T follicular helper cell (primary cell): ENCODE data around the gene ATM.

Source experiments
- DNase-seq: peaks from one replicate; pipeline ENCODE4 v3.0.0-alpha.2; 2020; ENCODE audit warnings: low read depth
- total RNA-seq, 2 experiments: gene quantifications; one replicate each; lab custom pipeline; 2026; lab: John Stamatoyannopoulos, UW

ATM gene, protein sequence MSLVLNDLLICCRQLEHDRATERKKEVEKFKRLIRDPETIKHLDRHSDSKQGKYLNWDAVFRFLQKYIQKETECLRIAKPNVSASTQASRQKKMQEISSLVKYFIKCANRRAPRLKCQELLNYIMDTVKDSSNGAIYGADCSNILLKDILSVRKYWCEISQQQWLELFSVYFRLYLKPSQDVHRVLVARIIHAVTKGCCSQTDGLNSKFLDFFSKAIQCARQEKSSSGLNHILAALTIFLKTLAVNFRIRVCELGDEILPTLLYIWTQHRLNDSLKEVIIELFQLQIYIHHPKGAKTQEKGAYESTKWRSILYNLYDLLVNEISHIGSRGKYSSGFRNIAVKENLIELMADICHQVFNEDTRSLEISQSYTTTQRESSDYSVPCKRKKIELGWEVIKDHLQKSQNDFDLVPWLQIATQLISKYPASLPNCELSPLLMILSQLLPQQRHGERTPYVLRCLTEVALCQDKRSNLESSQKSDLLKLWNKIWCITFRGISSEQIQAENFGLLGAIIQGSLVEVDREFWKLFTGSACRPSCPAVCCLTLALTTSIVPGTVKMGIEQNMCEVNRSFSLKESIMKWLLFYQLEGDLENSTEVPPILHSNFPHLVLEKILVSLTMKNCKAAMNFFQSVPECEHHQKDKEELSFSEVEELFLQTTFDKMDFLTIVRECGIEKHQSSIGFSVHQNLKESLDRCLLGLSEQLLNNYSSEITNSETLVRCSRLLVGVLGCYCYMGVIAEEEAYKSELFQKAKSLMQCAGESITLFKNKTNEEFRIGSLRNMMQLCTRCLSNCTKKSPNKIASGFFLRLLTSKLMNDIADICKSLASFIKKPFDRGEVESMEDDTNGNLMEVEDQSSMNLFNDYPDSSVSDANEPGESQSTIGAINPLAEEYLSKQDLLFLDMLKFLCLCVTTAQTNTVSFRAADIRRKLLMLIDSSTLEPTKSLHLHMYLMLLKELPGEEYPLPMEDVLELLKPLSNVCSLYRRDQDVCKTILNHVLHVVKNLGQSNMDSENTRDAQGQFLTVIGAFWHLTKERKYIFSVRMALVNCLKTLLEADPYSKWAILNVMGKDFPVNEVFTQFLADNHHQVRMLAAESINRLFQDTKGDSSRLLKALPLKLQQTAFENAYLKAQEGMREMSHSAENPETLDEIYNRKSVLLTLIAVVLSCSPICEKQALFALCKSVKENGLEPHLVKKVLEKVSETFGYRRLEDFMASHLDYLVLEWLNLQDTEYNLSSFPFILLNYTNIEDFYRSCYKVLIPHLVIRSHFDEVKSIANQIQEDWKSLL (N-terminal part only)
- 139 to 1,027 reads per million in 2 experiments for total RNA-seq

- DNase-seq: peak; percentile 98
These were observed at the start of gene ATM, which contains the start of gene NPAT for GRCh38 chr11:108222574-108223347. Gene ATM (plus strand): TSS chr11:108223067. CDS start chr11:108227625, 4,558 bp downstream. Gene NPAT (minus strand): TSS chr11:108222638. CDS start chr11:108222536, 102 bp downstream.

DNA sequence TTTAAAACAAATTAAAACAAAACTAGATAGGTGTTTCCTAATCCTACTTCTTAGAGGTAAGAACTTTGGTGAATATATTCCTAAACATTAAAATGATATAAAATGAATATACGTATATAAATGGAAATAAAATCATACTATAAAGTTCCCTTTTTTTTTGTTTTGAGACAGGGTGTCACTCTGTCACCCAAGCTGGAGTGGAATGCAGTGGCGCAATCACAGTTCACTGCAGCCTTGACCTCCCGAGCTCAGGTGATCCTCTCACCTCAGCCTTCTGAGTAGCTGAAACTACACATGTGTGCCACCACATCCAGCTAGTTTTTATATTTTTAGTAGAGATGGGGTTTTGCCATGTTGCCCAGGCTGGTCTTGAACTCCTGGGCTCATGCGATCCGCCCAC is 45.3 kb upstream of the ATM start:
- DNase-seq: no peak

DNA sequence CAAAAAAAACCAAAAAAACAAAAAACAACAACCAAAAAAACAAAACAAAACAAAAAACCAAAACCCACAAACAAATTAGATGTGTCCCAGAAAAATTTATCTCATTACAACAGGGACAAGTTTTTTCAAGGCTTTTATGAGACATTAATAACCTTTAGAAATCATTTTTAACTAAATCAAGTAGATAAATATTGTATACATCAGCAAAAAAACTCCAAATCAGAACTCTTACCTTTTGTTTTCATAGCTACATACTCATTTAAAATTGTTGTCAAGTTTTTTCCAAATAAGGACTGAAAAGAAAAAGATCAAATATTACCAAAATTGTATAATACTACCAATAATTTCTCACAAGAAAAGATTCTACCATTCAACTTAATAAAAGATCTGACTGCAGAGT is 29.1 kb upstream of the ATM start:
- no peak for DNase-seq

DNA sequence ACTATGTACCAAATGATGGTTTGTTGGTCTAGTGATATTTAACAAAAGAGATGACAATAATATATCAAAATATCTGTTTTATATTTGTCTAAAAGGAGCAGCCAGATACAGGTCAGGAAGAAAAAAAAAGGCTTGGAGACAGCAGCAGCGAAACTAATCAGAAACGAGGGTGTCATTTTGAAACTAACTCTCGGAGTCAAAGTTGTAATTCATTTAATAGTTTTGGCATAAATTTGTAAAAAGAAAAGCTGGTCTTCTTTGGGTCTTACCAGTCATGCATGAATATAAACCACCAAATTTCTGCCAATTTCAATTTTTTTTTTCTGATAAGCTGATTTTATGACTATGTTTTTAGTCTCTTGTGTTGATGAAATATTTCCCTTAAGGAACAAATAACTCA is 26.0 kb upstream of the ATM start:
- DNase-seq: no peak

DNA sequence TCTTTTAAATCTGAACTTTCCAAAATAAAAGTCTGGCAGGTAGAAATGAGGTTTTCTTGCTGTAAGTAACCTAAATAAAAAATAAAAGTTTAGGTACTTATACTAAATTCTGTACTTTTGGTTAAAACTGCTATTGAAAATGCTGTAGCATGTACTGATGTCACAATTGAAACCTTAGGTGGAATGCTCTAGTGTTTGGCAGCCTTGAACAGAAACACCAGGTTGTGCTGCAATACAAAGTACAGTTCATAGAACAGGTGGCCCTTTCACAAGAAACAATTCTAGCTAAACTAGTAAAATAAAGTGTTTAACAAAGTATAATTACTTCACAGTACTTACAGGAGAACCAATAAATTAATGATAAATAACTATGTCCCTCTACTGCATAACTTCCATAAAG is 25.5 kb upstream of the ATM start:
- DNase-seq: no peak

DNA sequence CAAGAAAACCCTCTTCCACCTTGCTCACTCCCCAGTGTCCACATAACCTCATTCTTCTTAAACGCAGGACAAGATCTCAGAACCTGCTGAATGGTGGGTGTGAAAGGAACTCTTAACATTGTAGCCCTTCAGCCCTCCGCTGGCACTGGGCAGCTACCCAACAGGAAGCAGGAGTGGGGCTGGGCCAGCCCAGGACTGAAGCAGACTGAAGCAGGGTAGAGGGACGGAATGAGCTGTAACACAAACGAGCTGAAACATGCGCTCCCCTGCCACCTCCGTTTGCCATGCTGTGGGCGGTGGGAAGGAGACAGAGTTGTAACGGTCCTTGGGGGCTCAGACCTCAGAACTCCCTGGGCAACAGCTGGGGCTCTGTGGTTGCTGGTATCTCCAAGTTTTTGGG is 24.0 kb upstream of the ATM start:
- no peak for DNase-seq

- peak; percentile 8 for DNase-seq
These were observed 23.2 kb upstream of the ATM start for GRCh38 chr11:108199446-108200321.

- no peak for DNase-seq
These were observed 19.8 kb upstream of the ATM start for GRCh38 chr11:108203075-108203474.

GRCh38 chr11:108204376-108204775 is 18.5 kb upstream of the ATM start:
- DNase-seq: no peak

DNA sequence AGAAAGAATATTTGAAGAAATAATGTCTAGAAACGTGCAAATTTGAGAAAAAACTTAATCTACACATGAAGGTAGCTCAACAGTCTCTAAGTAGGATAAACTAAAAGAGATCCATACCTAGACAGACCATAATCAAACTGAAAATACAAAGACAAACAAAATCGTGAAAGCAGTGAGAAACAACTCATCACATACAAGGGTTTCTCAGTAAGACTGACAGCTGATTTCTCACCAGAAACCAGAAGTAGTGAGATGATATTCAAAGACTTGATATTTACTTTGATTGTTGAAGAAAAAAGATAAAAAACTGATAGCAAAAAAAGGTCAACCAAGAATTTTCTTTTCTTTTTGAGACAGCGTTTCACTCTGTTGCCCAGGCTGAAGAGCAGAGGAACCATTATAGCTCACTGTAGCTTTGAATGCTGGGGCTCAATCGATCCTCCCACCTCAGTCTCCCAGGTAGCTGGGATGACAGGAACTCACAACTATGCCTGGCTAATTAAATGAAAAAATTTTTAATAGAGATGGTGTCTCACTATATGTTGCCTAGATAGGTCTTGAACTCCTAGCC is 17.9 kb upstream of the ATM start:
- no peak for DNase-seq

- no peak for DNase-seq
These were observed 16.7 kb upstream of the ATM start for GRCh38 chr11:108206171-108206570.

DNA sequence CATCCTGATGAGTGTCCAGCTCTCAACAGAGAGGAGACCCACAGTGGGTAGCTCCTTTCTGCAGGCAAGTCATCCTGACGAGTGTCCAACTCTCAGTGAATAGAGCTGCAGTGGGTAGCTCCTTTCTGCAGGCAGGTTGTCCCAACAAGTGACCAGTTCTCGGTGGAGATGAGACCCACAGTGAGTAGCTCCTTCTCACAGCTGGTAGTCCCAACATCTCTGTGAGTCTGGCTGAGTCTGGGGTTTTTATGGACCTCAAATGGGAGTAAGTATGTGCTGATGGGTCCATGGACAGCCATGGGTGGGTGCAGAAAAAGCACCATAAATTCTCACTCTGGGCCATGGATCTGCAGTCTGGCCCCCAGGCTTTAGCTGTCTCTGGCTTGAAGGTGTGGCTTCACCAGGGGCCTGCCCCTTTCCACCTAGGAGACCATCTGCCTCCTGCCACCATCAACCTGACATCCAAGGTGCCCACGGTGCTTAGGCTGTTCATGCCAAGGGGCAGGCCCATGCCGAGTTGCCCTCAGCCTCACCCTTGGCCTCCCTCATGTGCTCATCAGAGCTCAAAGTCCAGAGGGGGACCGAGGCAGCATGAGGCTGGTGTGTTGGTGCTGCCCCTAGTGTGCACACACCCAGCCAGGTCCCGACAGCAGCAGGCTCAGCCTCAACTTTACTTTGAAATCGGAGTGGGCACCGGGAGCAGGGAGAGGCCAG is 15.7 kb upstream of the ATM start:
- no peak for DNase-seq

- DNase-seq: no peak
These were observed 15.2 kb upstream of the ATM start for GRCh38 chr11:108207683-108208060.

DNA sequence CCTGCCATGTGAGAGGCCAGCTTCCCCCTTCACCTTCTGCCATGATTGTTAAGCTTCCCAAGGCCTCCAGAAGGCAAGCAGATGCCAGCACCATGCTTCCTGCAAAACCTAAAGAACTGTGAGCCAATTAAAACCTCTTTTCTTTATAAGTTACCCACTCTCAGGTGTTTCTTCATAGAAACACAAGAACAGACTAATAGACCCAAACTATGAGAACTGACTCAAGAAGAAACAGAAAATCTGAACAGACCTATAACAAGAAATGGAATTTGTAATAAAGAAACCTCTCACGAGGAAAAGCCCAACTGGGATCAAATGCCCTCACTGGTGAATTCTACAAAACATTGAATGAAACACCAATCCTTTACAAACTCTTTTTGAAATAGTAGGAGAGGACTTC is 12.4 kb upstream of the ATM start:
- no peak for DNase-seq

- no peak for DNase-seq
These were observed 9.1 kb upstream of the ATM start for GRCh38 chr11:108213784-108214183.

- no peak for DNase-seq
These were observed 5.9 kb upstream of the ATM start for GRCh38 chr11:108216988-108217387.

GRCh38 chr11:108218455-108218854 is 4.4 kb upstream of the ATM start:
- DNase-seq: no peak

GRCh38 chr11:108218912-108219783 is 3.7 kb upstream of the ATM start:
- no peak for DNase-seq
